ENCODE results near the gene PGK1. TPM values are rescaled to one million over a fixed set of nuclear protein-coding genes. Genes with fewer than 3 reads are reported as not detected.
A peak's percentile ranks its signal among the peaks of the same experiment; 100 is the strongest.

The PGK1 gene
- total RNA-seq, 1 donor = 206 TPM

DNA sequence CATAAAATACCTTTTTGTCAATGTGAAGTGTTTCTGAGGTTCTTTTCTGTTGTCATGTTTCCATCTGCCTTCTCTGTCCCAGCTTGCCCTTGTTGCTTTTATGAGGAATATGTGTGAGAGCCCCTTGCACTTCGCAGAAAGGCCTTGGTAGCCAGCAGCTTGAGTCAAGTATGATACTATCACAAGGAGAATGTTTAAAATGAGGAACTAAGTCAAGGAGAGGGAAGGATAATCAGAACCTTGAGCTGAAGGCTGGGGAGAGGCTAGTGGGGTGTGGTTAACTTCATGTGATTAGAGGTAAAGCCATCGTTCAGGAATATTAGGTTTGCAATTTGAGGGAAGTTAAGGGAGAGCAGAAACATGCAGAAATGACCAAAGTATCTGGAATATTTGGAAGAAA lies 12.7 kb downstream of the PGK1 start:
- no peak for DNase-seq (ENCODE audit: insufficient read length, low spot score, missing footprints)
- Histone ChIP-seq H3K4me1 (ENCODE audit: insufficient read depth, low read length) (no peaks in the 10 kb centered on the region), H3K4me3 (ENCODE audit: insufficient read depth, low read length) (no peak overlapping the region), H3K79me2 (ENCODE audit: insufficient read depth, low read length) (peaks cover 36% of the 10 kb centered on the region), H2AFZ (ENCODE audit: low read length) (no peak overlapping the region), H3K27me3 (ENCODE audit: insufficient read depth, low read length) (no peaks in the 10 kb centered on the region), H3K36me3 (ENCODE audit: insufficient read depth, low read length) (peaks cover 56% of the 10 kb centered on the region), H4K20me1 (ENCODE audit: insufficient read depth, low read length) (peaks cover 14% of the 10 kb centered on the region), H3K4me2 (ENCODE audit: insufficient read depth, low read length) (no peak overlapping the region), H3K27ac (ENCODE audit: low read depth, low read length) (no peak overlapping the region), H3K9me3 (ENCODE audit: low read depth, low read length) (no peaks in the 10 kb centered on the region)
- TF ChIP-seq, protein P1, sequence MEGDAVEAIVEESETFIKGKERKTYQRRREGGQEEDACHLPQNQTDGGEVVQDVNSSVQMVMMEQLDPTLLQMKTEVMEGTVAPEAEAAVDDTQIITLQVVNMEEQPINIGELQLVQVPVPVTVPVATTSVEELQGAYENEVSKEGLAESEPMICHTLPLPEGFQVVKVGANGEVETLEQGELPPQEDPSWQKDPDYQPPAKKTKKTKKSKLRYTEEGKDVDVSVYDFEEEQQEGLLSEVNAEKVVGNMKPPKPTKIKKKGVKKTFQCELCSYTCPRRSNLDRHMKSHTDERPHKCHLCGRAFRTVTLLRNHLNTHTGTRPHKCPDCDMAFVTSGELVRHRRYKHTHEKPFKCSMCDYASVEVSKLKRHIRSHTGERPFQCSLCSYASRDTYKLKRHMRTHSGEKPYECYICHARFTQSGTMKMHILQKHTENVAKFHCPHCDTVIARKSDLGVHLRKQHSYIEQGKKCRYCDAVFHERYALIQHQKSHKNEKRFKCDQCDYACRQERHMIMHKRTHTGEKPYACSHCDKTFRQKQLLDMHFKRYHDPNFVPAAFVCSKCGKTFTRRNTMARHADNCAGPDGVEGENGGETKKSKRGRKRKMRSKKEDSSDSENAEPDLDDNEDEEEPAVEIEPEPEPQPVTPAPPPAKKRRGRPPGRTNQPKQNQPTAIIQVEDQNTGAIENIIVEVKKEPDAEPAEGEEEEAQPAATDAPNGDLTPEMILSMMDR (IDR thresholded peaks at IDR 0.05; ENCODE audit: extremely low read depth, low read depth, low read length) = no peak

DNA sequence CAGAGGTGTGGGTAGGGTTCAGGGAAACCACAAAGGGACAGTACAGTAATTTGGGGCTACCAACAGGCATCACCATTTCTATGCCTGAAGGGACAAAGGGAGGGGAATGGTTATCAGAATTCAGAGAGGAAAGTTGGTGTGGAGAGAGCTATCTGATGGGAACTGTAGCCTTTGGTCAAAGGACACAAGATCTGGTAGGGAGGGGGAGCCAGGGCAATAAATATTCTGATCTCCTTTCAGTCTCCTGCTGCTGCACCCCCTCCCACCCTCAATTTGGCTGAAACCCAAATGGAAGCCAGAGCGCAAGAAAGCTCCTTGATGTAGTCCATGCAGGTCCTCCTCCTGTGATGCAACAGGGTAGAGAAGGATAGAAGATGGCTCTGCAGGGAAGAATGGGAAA lies 14.6 kb downstream of the PGK1 start:
- peaks cover 21% of the 10 kb centered on the region for H3K79me2 ChIP-seq (ENCODE audit: insufficient read depth, low read length)
- no peak overlapping the region for H2AFZ ChIP-seq (ENCODE audit: low read length)
- no peaks in the 10 kb centered on the region for H3K27me3 ChIP-seq (ENCODE audit: insufficient read depth, low read length)
- peaks cover 51% of the 10 kb centered on the region for H3K36me3 ChIP-seq (ENCODE audit: insufficient read depth, low read length)
- TF ChIP-seq, protein P1 (IDR thresholded peaks at IDR 0.05; ENCODE audit: extremely low read depth, low read depth, low read length) = no peak
- peaks cover 20% of the 10 kb centered on the region for H4K20me1 ChIP-seq (ENCODE audit: insufficient read depth, low read length)
- no peak for DNase-seq (ENCODE audit: insufficient read length, low spot score, missing footprints)
- no peaks in the 10 kb centered on the region for H3K9me3 ChIP-seq (ENCODE audit: low read depth, low read length)
- no peak overlapping the region for H3K4me3 ChIP-seq (ENCODE audit: insufficient read depth, low read length)
- no peak overlapping the region for H3K4me2 ChIP-seq (ENCODE audit: insufficient read depth, low read length)
- peaks cover 6% of the 10 kb centered on the region for H3K4me1 ChIP-seq (ENCODE audit: insufficient read depth, low read length)
- H3K27ac ChIP-seq (ENCODE audit: low read depth, low read length) = no peak overlapping the region

GRCh38 chrX:78119521-78120227 lies 15.6 kb downstream of the PGK1 start:
- Histone ChIP-seq H3K27me3 (ENCODE audit: insufficient read depth, low read length) (no peaks in the 10 kb centered on the region), H4K20me1 (ENCODE audit: insufficient read depth, low read length) (peaks cover 21% of the 10 kb centered on the region), H3K4me2 (ENCODE audit: insufficient read depth, low read length) (no peak overlapping the region), H3K4me1 (ENCODE audit: insufficient read depth, low read length) (peaks cover 6% of the 10 kb centered on the region), H3K36me3 (ENCODE audit: insufficient read depth, low read length) (peaks cover 51% of the 10 kb centered on the region), H3K79me2 (ENCODE audit: insufficient read depth, low read length) (peaks cover 19% of the 10 kb centered on the region), H3K27ac (ENCODE audit: low read depth, low read length) (no peak overlapping the region), H3K9me3 (ENCODE audit: low read depth, low read length) (no peaks in the 10 kb centered on the region), H3K4me3 (ENCODE audit: insufficient read depth, low read length) (no peak overlapping the region), H2AFZ (ENCODE audit: low read length) (no peak overlapping the region)
- TF ChIP-seq, protein P1 (IDR thresholded peaks at IDR 0.05; ENCODE audit: extremely low read depth, low read depth, low read length) = peak; percentile 22
- no peak for DNase-seq (ENCODE audit: insufficient read length, low spot score, missing footprints)

DNA sequence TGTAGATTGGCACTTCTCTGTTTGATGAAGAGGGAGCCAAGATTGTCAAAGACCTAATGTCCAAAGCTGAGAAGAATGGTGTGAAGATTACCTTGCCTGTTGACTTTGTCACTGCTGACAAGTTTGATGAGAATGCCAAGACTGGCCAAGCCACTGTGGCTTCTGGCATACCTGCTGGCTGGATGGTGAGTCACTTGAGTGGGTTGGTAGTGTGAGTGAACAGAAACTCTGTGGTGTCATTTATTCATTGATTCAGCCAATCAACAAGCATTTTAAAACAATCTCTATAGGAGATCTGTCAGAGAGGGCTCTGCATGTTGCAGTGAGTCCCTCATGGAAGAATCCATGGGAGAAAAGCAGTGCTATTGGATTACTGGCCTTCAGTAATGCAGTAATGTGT lies 19.1 kb downstream of the PGK1 start:
- Histone ChIP-seq H3K27me3 (ENCODE audit: insufficient read depth, low read length) (no peaks in the 10 kb centered on the region), H4K20me1 (ENCODE audit: insufficient read depth, low read length) (peaks cover 23% of the 10 kb centered on the region), H3K27ac (ENCODE audit: low read depth, low read length) (no peak overlapping the region), H2AFZ (ENCODE audit: low read length) (no peak overlapping the region), H3K4me1 (ENCODE audit: insufficient read depth, low read length) (peaks cover 10% of the 10 kb centered on the region), H3K36me3 (ENCODE audit: insufficient read depth, low read length) (peaks cover 53% of the 10 kb centered on the region), H3K79me2 (ENCODE audit: insufficient read depth, low read length) (peaks cover 6% of the 10 kb centered on the region), H3K9me3 (ENCODE audit: low read depth, low read length) (no peaks in the 10 kb centered on the region), H3K4me2 (ENCODE audit: insufficient read depth, low read length) (no peak overlapping the region), H3K4me3 (ENCODE audit: insufficient read depth, low read length) (no peak overlapping the region)
- TF ChIP-seq, protein P1 (IDR thresholded peaks at IDR 0.05; ENCODE audit: extremely low read depth, low read depth, low read length) = no peak
- DNase-seq (ENCODE audit: insufficient read length, low spot score, missing footprints) = no peak
